ENCODE results near the gene OBSCN.

The OBSCN gene

DNA sequence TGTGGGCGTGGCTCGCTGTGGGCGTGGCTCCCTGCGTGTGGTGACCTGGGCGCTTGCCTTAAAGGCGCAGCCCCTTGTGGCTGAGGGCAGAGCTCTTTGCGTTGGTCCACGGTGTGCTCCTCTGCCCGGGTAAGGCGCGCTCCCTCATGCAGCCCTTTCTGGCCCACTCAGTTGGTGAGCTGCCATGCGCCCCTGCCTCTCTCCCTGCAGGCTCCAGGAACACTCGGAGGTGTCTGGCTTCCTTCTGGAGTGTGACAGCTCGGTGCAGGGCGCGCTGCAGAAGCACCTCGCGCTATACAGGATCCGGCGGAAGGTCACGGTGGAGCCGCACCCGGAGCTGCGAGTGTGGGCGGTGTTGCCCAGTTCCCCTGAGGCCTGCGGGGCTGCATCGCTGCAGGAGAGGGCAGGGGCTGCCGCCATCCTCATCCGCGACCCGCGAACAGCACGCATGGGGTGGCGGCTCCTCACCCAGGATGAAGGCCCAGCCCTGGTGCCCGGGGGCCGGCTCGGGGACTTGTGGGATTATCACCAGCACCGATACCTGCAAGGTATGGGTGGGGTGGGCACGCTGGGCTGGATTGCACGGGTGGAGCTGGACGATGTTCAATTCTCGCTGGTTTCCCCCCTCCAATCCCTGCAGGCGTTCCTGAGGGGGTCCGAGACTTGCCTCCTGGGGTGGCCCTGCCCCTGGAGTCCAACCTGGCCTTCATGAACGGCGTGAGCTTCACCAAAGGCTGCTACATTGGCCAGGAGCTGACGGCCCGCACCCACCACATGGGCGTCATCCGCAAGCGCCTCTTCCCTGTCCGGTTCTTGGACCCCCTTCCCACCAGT, 33.1 kb upstream of the OBSCN start:
- in situ Hi-C loops (cut with HindIII; ENCODE audit: low pct_unique_long_range_greater_than_20kb, low sequenced_read_pairs) = no loop called here
- no peak for TF ChIP-seq JUND (IDR thresholded peaks at IDR 0.05; ENCODE audit: low read depth)
- peak; percentile 88 to 96 for DNase-seq (ENCODE audit: low read depth in 1 of 2, low spot score in 1 of 2)

DNA sequence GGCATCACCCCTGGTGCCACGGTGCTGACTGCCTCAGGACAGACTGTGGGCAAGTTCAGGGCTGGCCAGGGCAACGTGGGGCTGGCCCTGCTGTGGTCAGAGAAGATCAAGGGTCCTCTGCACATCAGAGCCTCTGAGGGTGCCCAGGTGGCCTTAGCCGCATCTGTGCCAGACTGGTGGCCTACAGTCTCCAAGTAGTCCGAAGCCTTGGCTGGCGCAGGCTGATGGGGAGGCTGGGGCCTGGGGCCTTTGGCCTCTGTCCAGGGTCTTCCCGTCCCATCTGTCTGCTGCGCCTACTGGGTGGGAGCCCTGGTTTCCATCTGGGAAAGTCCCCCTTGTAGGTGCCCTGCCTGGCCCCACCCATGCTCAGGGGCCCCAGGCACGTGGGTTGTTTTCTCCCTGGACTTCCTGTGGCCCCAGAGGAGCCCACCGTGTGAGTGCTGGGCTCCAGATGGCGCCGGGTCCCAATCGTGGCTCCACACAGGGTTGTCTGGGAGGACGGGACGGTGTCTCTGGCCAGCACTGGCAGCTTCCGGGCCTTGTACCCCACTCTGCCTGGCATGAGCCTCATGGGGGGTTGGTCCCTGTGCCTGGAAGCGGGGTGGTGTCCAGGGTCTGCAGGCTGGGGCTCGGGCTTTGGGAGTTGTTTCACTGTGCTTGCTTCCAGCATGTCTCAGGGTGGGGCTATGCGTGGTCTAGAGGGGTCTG, 32.4 kb upstream of the OBSCN start:
- no peak for TF ChIP-seq JUND (IDR thresholded peaks at IDR 0.05; ENCODE audit: low read depth)
- in situ Hi-C loops (cut with HindIII; ENCODE audit: low pct_unique_long_range_greater_than_20kb, low sequenced_read_pairs) = no loop called here
- DNase-seq (ENCODE audit: low read depth in 1 of 2, low spot score in 1 of 2) = no peak

DNA sequence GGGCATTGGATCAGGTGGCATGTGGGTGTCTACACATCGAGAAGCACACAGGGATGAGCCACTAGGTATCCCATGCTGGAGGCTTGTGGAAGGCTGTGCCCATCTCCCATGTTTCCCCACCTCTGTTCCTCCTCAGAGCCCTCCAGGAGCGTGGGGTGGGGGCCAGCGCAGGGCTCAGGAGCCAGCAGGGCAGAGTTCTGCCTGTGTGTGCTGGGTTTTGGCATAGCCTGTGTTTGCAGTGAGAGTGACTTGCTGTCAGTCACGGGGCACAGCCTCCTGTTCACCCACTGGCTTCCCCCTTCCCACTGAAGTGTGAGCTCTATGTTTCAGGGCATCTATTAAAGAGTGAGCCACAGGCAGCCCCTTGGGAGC, 31.8 kb upstream of the OBSCN start:
- in situ Hi-C loops (cut with HindIII; ENCODE audit: low pct_unique_long_range_greater_than_20kb, low sequenced_read_pairs) = no loop called here
- no peak for TF ChIP-seq JUND (IDR thresholded peaks at IDR 0.05; ENCODE audit: low read depth)

DNA sequence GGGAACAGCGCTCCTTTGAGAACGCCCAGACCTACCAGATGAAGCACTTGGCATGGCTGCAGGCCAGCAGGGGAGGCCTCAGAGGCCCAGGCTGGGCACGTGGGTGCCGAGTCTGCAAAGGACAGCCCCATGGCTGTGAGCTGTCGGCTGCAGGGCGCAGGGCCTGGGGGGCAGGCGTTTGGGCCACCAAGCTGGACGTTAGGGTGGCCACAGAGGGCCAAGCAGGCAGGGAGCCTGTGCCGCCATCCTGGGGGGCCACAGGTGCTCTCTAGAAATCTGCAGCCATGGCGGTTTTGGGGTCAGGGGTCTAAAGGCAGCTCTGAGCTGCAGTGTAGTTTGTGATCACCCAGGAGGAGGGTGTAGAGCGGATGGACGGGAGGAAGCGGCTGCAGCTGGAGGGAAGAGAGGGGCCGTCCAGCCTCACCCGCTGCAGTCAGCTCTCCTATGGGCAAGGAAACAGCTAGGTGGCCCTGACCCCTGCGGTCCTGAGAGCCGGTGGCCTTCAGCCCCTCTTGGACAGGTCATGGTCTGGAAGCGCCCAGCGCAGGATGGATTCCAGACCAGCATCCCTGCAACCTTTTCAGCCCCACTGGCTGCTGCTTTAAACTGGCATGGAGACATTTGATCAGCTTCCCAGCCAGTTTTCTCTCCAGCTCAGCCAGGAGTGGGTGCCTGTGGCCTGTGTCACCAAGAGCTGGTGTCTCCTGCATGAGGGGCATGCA, 31.2 kb upstream of the OBSCN start:
- no peak for TF ChIP-seq JUND (IDR thresholded peaks at IDR 0.05; ENCODE audit: low read depth)
- no peak for DNase-seq (ENCODE audit: low read depth in 1 of 2, low spot score in 1 of 2)
- in situ Hi-C loops (cut with HindIII; ENCODE audit: low pct_unique_long_range_greater_than_20kb, low sequenced_read_pairs) = no loop called here

More for the DNA sequence above, 31.8 kb upstream of the OBSCN start:
- no peak for DNase-seq (ENCODE audit: low read depth in 1 of 2, low spot score in 1 of 2)

DNA sequence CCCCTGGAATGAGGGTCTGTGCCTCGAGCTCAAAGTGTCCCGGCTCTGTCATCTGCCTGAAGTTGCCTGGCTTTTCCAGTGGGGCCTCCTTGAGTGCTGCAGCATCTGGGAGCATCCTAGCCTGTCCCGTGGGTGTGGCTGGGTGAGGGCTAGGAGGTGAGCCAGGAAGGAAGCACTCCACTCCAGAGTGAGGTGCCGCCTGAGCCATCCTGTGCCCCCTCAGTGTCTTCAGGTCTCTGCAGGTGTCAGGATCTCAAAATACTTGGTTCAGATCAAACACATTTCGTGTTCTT, 30.7 kb upstream of the OBSCN start:
- TF ChIP-seq JUND (IDR thresholded peaks at IDR 0.05; ENCODE audit: low read depth) = no peak
- DNase-seq (ENCODE audit: low read depth in 1 of 2, low spot score in 1 of 2) = no peak
- in situ Hi-C loops (cut with HindIII; ENCODE audit: low pct_unique_long_range_greater_than_20kb, low sequenced_read_pairs) = no loop called here

DNA sequence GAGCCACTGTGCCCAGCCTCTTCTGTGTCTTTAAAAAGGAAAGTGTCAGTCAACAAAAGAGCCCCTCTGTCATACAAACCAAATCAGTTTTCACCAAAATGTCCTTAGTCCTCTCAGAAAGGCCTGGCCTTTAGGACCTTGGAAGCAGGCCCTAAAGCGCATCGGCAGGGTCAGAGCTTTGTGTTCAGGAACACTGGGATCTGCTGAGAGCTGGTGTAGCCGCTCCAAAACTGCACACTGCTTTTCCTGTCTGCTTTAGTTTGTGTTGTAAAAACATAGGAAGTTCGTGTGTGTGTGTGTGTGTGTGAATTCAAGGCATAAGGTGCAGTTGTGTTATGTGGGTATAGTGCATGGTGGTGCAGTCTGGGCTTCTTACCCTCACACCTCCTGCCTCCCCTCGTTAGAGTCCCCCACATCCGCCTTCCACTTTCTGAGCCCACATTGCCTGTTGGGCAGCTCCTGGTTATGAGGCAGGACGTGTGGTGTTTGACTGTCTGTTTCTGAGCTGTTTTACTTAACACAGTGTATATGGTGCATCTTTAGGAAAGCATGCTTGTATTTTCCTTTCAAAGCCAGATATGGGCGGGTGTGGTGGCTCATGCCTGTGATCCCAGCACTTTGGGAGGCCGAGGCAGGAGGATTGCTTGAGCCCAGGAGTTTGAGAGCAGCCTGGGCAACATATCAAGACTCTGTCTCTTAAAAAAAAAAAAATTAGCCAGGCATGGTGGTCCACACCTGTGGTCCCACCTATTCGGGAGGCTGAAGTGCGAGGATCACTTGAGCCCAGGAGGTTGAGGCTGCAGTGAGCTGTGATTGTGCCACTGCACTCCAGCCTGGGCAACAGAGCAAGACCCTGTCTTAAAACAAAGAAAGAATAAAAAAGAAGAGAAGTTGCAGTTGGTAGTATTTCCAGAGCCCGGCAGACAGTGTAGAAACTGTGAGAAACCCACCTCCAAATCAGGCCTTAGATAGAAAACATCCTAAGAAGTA, 29.8 kb upstream of the OBSCN start:
- TF ChIP-seq JUND (IDR thresholded peaks at IDR 0.05; ENCODE audit: low read depth) = no peak
- DNase-seq (ENCODE audit: low read depth in 1 of 2, low spot score in 1 of 2) = no peak
- in situ Hi-C loops (cut with HindIII; ENCODE audit: low pct_unique_long_range_greater_than_20kb, low sequenced_read_pairs) = no loop called here

DNA sequence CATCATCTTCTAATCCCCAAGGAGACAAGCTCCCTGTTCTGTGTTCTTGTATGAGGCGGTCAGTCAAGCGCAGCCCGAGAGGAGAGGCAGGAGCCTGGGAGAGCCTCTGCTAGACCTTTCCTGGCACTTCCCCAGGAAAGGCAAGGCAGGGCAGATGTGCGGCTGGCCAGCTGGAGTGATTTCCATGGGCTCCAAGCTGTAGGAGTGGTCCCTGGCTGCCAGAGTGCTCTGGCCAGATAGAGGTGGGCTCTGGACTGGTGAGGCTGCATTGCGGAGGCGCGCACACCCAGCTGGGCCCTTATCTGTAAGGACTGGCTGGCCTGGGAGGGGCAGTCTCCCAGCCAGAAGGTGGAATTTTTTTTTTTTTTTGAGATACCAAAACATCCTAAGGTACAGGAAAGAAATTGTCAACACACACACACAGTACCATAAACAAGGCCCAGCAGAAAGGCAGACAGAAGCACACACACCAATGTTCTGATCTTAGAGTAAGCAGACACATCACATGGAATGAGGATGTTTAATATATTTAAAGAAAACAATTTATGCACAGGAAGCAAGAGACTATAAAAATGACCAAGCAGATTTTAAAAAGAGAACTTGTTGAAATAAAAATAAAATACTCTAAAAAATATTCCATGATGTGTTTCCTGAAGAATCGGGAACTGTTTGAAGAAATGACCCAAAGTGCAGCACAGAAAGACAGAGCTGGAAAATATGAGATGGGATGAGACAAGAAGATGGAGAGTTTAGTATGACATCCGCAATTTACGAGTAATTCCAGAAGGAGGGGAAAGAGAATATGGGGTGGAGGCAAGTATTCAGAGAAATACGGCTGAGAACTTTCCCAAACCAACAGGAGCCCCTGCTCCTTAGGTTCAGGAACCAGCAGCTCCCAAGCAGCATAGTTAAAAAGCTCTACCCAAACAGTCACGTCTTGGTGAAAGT, 28.8 kb upstream of the OBSCN start:
- TF ChIP-seq JUND (IDR thresholded peaks at IDR 0.05; ENCODE audit: low read depth) = no peak
- in situ Hi-C loops (cut with HindIII; ENCODE audit: low pct_unique_long_range_greater_than_20kb, low sequenced_read_pairs) = no loop called here
- no peak for DNase-seq (ENCODE audit: low read depth in 1 of 2, low spot score in 1 of 2)

DNA sequence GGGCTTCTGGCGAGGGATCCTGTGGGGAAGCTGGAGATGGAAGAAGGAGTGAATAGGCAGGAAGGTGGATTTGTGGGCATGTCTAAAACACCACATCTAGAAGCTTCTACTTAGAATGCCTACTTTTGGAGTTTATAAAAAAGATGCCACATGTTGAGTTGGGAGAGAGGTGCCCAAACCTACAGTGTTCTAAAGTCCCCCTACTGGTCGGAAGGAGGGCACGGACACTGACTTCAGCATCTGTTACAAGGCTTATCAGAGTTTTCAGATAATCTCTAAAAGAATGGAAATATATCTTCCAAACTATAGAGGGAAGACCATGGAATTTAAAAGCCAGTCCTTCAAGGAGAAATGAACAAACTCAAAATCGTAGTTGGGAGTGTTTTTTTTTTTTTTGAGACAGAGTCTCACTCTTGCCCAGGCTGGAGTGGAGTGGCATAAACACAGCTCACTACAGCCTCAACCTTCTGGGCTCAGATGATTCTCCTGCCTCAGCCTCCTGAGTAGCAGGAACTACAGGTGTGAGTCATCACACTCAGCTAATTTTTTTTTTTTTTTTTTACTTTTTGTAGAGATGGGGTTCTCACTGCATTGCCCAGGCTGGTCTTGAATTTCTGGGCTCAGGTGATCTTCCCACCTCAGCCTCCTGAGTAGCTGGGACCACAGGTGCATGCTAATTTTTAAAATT, 27.4 kb upstream of the OBSCN start:
- TF ChIP-seq JUND (IDR thresholded peaks at IDR 0.05; ENCODE audit: low read depth) = no peak
- in situ Hi-C loops (cut with HindIII; ENCODE audit: low pct_unique_long_range_greater_than_20kb, low sequenced_read_pairs) = no loop called here

DNA sequence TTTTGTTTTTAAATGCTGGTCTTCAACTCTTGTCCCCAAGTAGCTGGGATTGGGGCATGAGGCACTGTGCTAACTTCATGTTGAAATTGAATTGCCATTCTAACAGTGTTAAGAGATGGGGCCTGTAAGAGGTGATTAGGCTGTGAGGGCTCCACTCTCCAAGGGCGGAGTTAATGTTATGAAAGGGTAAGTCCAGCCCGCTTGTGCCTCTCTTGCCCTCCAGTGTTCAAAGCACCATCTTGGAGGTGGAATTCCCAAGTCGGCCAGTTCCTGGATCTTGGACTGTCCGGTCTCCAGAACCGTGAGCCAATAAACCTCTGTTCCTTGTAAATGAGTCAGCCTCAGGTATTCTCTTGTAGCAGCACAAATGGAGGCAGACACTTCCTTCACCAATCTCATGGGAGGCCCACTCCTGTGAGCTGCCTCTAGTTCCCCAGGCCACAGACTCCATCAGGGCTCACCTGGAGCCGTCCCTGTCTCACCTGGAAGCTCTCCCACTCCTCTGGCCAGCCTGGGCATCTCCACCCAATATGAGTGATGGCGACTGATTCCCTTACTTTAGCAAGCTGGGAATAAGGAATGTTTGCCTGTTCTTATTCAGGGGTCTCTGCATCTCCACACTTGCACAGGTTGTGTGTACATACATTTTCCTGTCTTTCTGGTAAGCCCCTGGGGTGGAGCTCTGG, 26.7 kb upstream of the OBSCN start:
- DNase-seq (ENCODE audit: low read depth in 1 of 2, low spot score in 1 of 2) = no peak
- no peak for TF ChIP-seq JUND (IDR thresholded peaks at IDR 0.05; ENCODE audit: low read depth)
- in situ Hi-C loops (cut with HindIII; ENCODE audit: low pct_unique_long_range_greater_than_20kb, low sequenced_read_pairs) = no loop called here

More for the DNA sequence above, 27.4 kb upstream of the OBSCN start:
- no peak for DNase-seq (ENCODE audit: low read depth in 1 of 2, low spot score in 1 of 2)

DNA sequence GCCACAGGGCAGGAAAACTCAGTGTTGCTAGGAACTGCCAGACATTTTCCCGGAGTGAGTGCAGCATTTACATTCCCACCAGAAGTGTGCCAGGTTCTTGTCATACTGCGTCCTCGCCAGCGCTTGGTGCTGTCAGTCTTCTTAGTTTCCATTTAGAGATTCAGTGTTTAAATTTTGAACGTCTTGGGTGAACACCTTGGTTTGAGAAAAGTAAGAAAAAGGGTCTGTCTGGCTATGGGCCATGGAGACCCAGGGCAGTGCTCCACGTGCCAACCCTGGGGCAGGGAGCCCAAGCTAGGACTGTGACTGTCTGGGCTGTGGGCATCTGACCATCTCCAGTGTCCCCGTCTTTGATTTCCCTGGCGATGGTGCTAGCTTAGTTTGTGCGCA, 26.2 kb upstream of the OBSCN start:
- no peak for DNase-seq (ENCODE audit: low read depth in 1 of 2, low spot score in 1 of 2)
- in situ Hi-C loops (cut with HindIII; ENCODE audit: low pct_unique_long_range_greater_than_20kb, low sequenced_read_pairs) = no loop called here
- no peak for TF ChIP-seq JUND (IDR thresholded peaks at IDR 0.05; ENCODE audit: low read depth)
